Stimulated activated naive CD8-positive, alpha-beta T cell treated with anti-CD3 and anti-CD28 coated beads, Interleukin-15, amount 100 ng/mL, for 72 hours (primary cell): ENCODE data around the gene FEZF2.

Experiments used
- ATAC-seq: fragments of 150-1000 bp; cut with Tn5 transposase; 2 replicates; pipeline ENCODE4 v1.10.0; 2021; ENCODE audit warnings: mild to moderate bottlenecking, moderate library complexity
- DNase-seq, 2 donors: peaks; one replicate each; pipeline ENCODE4 v3.0.0; 2021 to 2022
- H3K27ac Mint-ChIP-seq, 2 donors: one replicate each; pipeline ENCODE4 v1.8.0; 2022; ENCODE audit warnings: mild to moderate bottlenecking in 2 of 2, mixed read lengths in 2 of 2, moderate library complexity in 2 of 2
- H3K27me3 Mint-ChIP-seq: one replicate; pipeline ENCODE4 v1.8.0; 2022; ENCODE audit warnings: mixed read lengths
- H3K4me1 Mint-ChIP-seq: one replicate; pipeline ENCODE4 v1.8.0; 2022; ENCODE audit warnings: mild to moderate bottlenecking, mixed read lengths
- H3K4me3 Mint-ChIP-seq, 2 donors: one replicate each; pipeline ENCODE4 v1.8.0; 2022; ENCODE audit warnings: mild to moderate bottlenecking in 2 of 2, mixed read lengths in 2 of 2, moderate library complexity in 1 of 2
- H3K9me3 Mint-ChIP-seq, 2 donors: one replicate each; pipeline ENCODE4 v1.8.0; 2022; ENCODE audit warnings: mixed read lengths in 2 of 2

Gene FEZF2

DNA sequence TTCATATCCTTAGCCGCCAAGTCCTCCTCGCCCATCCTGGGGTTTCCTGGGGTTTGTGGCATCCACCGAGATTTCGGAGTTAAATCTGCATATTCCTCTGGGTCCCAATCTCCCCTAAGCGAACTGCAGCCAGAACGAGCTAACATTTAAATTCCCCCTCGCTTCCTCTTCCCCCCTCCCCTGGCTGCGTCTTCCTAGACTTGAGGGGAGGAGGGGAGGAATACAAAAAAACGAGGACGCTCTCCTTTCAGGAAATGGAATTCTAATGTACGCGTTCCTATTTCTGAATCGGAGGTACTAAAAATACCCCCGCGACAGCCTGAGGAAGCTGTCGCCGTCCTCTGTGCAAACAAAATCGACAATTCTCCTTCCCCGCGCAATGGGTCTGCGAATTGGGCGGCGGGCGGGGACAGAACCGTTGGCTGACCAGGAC, 5.6 kb downstream of the FEZF2 start:
- no peak overlapping the region for H3K27ac Mint-ChIP-seq
- DNase-seq (no peak), ATAC-seq (no peak)
- H3K4me1 Mint-ChIP-seq: peaks cover 18% of the 10 kb centered on the region
- peaks cover 85% of the 10 kb centered on the region for H3K27me3 Mint-ChIP-seq
- H3K4me3 Mint-ChIP-seq: no peak overlapping the region
- peaks cover 0 to 4% of the 10 kb centered on the region in 2 donors for H3K9me3 Mint-ChIP-seq

DNA sequence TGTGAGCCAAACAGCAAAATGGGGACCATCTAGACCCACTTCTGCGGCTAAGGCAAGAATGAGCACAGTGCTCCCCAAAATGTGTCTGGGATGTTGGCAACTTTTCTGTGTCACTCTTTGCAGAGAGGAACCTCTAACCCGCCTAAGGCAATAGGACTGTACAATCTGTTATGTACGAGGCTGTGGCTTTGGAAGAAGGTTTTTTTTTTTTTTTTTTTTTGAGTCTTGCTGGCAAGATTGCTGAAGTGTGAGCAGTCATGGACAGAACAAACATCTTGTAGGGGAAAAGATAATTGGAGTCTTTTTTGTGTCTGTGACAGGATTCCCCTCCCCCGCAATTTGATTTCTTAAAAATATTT, 7.2 kb downstream of the FEZF2 start:
- no peak for DNase-seq
- peaks cover 15% of the 10 kb centered on the region for H3K4me1 Mint-ChIP-seq
- H3K27ac Mint-ChIP-seq: no peak overlapping the region

GRCh38 chr3:62365391-62366125, 7.8 kb downstream of the FEZF2 start:
- H3K27ac Mint-ChIP-seq: no peak overlapping the region
- no peak overlapping the region for H3K4me3 Mint-ChIP-seq
- DNase-seq (no peak), ATAC-seq (no peak)
- peaks cover 9% of the 10 kb centered on the region for H3K4me1 Mint-ChIP-seq
- H3K27me3 Mint-ChIP-seq: peaks cover 63% of the 10 kb centered on the region
- H3K9me3 Mint-ChIP-seq: peaks cover 0 to 10% of the 10 kb centered on the region in 2 donors

More for the DNA sequence above, 7.2 kb downstream of the FEZF2 start:
- Mint-ChIP-seq H3K27me3 (peaks cover 68% of the 10 kb centered on the region), H3K9me3 (peaks cover 0 to 10% of the 10 kb centered on the region in 2 donors), H3K4me3 (no peak overlapping the region)
- ATAC-seq: no peak

- Mint-ChIP-seq H3K4me1 (no peaks in the 10 kb centered on the region), H3K9me3 (peaks cover 0 to 10% of the 10 kb centered on the region in 2 donors), H3K4me3 (no peak overlapping the region), H3K27me3 (peaks cover 49% of the 10 kb centered on the region), H3K27ac (no peak overlapping the region)
- DNase-seq (no peak), ATAC-seq (no peak)
Measured at GRCh38 chr3:62364191-62364590, 9.2 kb downstream of the FEZF2 start.

DNA sequence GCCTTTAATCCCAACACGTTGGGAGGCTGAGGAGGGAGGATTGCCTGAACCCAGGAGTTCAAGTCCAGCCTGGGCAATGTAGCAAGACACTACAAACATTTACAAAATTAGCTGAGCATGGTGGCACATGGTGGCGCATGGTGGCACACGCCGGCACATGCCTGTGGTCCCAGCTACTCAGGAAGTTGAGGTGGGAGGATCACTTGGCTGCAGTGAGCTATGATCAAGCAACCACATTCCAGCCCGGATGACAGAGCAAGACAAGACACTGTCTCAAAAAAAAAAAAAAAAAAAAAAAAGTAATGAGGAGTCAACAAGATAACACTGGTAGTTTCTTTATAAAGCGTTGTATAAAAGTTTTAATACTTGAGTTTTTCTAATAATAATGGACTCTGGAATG, 10.1 kb downstream of the FEZF2 start:
- H3K27me3 Mint-ChIP-seq: peaks cover 40% of the 10 kb centered on the region
- H3K27ac Mint-ChIP-seq: no peak overlapping the region
- no peak overlapping the region for H3K4me3 Mint-ChIP-seq
- DNase-seq (no peak), ATAC-seq (no peak)
- H3K4me1 Mint-ChIP-seq: no peaks in the 10 kb centered on the region
- H3K9me3 Mint-ChIP-seq: peaks cover 0 to 10% of the 10 kb centered on the region in 2 donors

DNA sequence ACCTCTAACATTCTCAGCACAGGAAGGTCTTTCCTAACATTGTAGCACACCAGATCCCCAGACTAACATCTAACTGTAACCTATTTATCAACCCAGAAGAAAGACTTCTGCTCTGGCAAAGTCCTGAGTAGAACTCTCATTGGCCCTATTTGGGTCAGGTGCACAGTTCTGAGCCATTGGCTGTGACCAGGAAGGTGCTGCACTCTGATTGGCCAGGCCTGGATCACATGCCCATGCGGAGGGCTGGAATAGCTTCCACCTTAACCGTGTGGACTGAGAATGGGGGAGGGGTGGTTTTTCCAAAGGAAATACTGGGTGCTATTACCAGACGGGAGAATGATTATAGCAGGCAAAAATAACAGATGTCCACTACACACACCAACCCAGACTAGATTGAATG, 11.5 kb downstream of the FEZF2 start:
- DNase-seq (no peak), ATAC-seq (no peak)
- peaks cover 0 to 10% of the 10 kb centered on the region in 2 donors for H3K9me3 Mint-ChIP-seq
- peaks cover 25% of the 10 kb centered on the region for H3K27me3 Mint-ChIP-seq
- H3K27ac Mint-ChIP-seq: no peak overlapping the region
- no peak overlapping the region for H3K4me3 Mint-ChIP-seq
- H3K4me1 Mint-ChIP-seq: no peaks in the 10 kb centered on the region

- H3K27ac Mint-ChIP-seq: no peak overlapping the region
- no peak for DNase-seq
- peaks cover 0 to 10% of the 10 kb centered on the region in 2 donors for H3K9me3 Mint-ChIP-seq
- ATAC-seq: no peak
- H3K4me3 Mint-ChIP-seq: no peak overlapping the region
- peaks cover 20% of the 10 kb centered on the region for H3K27me3 Mint-ChIP-seq
- H3K4me1 Mint-ChIP-seq: no peaks in the 10 kb centered on the region
Measured at GRCh38 chr3:62361261-62361660, 12.1 kb downstream of the FEZF2 start.

DNA sequence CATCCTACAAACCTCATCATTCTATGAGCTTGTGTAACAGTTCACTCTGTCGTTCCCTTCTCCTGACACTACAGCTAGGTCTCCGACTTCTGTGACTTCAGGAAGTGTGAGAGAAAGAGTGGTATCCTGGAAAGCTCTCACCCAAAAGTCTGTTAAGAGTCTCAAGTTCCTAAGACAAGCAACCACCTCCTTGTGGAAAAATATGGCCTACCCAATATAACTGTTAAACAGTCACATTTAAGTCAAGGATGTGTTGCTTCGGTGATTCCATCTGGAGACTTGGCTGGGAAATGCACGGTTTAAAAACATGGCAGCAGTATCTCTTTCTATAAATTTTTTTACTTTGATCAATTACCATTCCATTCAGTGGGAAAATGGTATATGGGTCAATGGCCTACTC, 13.8 kb downstream of the FEZF2 start:
- Mint-ChIP-seq H3K4me1 (no peaks in the 10 kb centered on the region), H3K27me3 (peaks cover 2% of the 10 kb centered on the region), H3K9me3 (peaks cover 0 to 6% of the 10 kb centered on the region in 2 donors), H3K4me3 (no peak overlapping the region), H3K27ac (no peak overlapping the region)
- ATAC-seq (no peak), DNase-seq (no peak)

DNA sequence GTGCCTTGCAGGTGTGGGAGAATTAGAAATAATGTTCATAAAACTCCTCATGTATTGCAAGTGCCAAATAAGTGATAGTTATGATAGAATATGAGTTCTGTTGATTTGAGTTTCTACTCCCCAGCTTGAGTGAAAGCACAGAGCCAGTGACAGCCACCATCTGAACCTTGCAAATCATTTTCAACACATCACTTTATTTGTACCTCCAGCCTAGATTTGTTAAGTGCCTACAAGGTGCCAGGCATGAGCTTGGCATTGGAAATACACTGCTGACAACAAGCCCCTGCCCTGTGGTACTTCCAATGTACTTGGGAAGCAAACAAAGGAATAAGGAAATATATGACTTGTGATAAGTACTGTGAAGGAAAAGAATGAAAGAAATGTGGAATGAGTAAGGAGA, 17.0 kb downstream of the FEZF2 start:
- ATAC-seq (no peak), DNase-seq (no peak)
- no peak overlapping the region for H3K4me3 Mint-ChIP-seq
- H3K27me3 Mint-ChIP-seq: peaks cover 2% of the 10 kb centered on the region
- H3K4me1 Mint-ChIP-seq: no peaks in the 10 kb centered on the region
- no peak overlapping the region for H3K27ac Mint-ChIP-seq
- no peaks in the 10 kb centered on the region for H3K9me3 Mint-ChIP-seq

DNA sequence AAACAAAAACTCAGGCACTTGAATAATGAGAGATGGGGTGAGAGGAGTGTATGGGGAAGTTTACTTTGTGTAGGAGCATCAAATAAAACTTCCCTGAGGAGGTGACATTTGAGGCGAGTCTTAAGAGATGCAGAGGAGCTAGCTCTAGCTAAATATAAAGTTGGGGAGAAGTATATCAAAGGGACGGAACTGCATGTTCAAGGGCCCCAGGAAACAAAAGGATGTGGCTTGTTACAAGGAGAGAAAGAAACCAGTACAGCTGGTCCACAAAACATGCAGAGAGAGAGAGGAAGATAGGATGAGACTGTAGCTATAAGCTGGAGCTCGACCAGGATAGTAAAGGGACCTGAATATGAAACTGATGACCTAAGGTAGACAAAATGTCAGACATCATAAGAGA, 17.6 kb downstream of the FEZF2 start:
- no peak overlapping the region for H3K27ac Mint-ChIP-seq
- H3K4me1 Mint-ChIP-seq: no peaks in the 10 kb centered on the region
- peaks cover 9% of the 10 kb centered on the region for H3K27me3 Mint-ChIP-seq
- no peak for DNase-seq
- no peak for ATAC-seq
- H3K4me3 Mint-ChIP-seq: no peak overlapping the region
- H3K9me3 Mint-ChIP-seq: no peaks in the 10 kb centered on the region

- no peak overlapping the region for H3K27ac Mint-ChIP-seq
- no peak overlapping the region for H3K4me3 Mint-ChIP-seq
Measured at GRCh38 chr3:62343755-62344154, 29.6 kb downstream of the FEZF2 start.

DNA sequence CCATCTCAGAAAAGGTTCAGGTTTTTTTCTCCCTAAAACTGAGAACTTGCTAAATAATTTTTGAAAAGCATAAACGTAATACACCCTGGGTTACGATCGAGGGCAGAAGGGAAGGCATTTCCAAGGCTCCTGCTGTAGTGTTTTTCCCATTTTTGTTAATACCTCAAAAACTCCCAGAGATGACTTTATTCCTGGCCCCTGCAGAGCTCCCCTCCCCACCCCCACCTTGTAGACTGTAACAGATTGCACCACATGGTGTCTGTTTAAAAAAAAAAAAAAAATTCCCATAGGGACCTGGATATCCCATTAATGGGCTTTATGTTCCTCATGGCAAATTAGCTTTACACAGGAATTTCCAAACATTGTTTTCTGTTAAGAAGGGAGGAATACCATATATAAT, 38.2 kb downstream of the FEZF2 start:
- no peak for ATAC-seq
- Mint-ChIP-seq H3K27me3 (peaks cover 11% of the 10 kb centered on the region), H3K4me3 (no peak overlapping the region), H3K27ac (no peak overlapping the region), H3K4me1 (no peaks in the 10 kb centered on the region), H3K9me3 (no peaks in the 10 kb centered on the region)
- DNase-seq: no peak

More at GRCh38 chr3:62343755-62344154, 29.6 kb downstream of the FEZF2 start:
- DNase-seq: no peak
- peaks cover 0 to 15% of the 10 kb centered on the region in 2 donors for H3K9me3 Mint-ChIP-seq
- no peaks in the 10 kb centered on the region for H3K4me1 Mint-ChIP-seq
- peaks cover 9% of the 10 kb centered on the region for H3K27me3 Mint-ChIP-seq
- ATAC-seq: no peak

- H3K4me3 Mint-ChIP-seq: no peak overlapping the region
- no peaks in the 10 kb centered on the region for H3K4me1 Mint-ChIP-seq
Measured at GRCh38 chr3:62332835-62333244, 40.5 kb downstream of the FEZF2 start.

DNA sequence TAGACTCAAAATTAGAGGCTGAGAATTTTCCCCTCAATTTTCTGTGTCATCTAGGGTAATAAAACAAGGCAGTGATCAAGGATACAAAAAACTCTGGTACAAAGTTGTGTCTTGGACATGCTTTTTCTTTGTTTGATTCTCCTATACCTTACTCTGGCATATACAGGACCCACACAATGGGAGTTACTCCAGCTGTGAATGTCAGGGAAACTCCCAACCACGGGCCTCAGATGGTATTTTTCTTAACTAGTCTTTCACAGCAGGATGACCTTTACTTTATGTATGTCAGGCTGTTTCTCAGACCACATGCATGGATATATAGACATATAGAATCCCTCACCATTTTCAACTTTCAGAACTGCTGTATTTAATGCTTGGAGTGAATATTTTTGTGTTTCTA, 41.3 kb downstream of the FEZF2 start:
- H3K27me3 Mint-ChIP-seq: peaks cover 7% of the 10 kb centered on the region
- no peak overlapping the region for H3K4me3 Mint-ChIP-seq
- H3K4me1 Mint-ChIP-seq: no peaks in the 10 kb centered on the region
- H3K9me3 Mint-ChIP-seq: no peaks in the 10 kb centered on the region
- no peak overlapping the region for H3K27ac Mint-ChIP-seq
- ATAC-seq (no peak), DNase-seq (no peak)

More at GRCh38 chr3:62332835-62333244, 40.5 kb downstream of the FEZF2 start:
- peaks cover 13% of the 10 kb centered on the region for H3K27me3 Mint-ChIP-seq
- H3K27ac Mint-ChIP-seq: no peak overlapping the region
- DNase-seq (no peak), ATAC-seq (no peak)
- H3K9me3 Mint-ChIP-seq: no peaks in the 10 kb centered on the region

- DNase-seq (no peak), ATAC-seq (no peak)
- no peaks in the 10 kb centered on the region for H3K9me3 Mint-ChIP-seq
- H3K27ac Mint-ChIP-seq: no peak overlapping the region
- H3K4me1 Mint-ChIP-seq: no peaks in the 10 kb centered on the region
- H3K27me3 Mint-ChIP-seq: peaks cover 7% of the 10 kb centered on the region
- H3K4me3 Mint-ChIP-seq: no peak overlapping the region
Measured at GRCh38 chr3:62329971-62330370, 43.4 kb downstream of the FEZF2 start.

GRCh38 chr3:62325896-62326295, 47.5 kb downstream of the FEZF2 start:
- no peak for ATAC-seq
- no peak for DNase-seq
- H3K4me3 Mint-ChIP-seq: no peak overlapping the region
- peaks cover 11% of the 10 kb centered on the region for H3K27me3 Mint-ChIP-seq
- H3K27ac Mint-ChIP-seq: no peak overlapping the region
- no peaks in the 10 kb centered on the region for H3K4me1 Mint-ChIP-seq
- H3K9me3 Mint-ChIP-seq: peaks cover 0 to 3% of the 10 kb centered on the region in 2 donors

DNA sequence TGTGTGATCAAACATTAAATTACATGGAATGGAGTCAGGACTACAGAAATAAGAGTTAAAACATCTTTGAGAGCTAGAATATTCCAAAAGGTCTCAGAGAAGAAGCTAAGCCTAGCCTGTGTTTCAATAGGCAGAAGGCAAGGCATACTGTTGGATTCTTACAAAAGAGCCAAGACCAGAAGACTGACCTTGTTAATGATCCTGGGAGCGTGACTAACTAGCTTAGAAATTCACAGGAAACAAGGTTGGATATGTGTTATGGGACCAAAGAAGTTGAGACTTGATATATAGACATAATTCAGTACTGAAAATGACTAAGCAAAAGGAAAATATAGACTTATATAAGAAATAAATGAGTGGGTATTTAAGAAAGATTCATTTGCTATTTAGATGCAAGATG, 50.1 kb downstream of the FEZF2 start:
- Mint-ChIP-seq H3K9me3 (peaks cover 11 to 21% of the 10 kb centered on the region in 2 donors), H3K27me3 (peaks cover 25% of the 10 kb centered on the region), H3K4me3 (no peak overlapping the region), H3K4me1 (peaks cover 10% of the 10 kb centered on the region), H3K27ac (no peak overlapping the region)
- no peak for ATAC-seq
- DNase-seq: no peak
